ENCODE measurements around the gene NCOA7. TPM values are rescaled to one million over a fixed set of nuclear protein-coding genes. Genes with fewer than 3 reads are reported as not detected.

Gene NCOA7
- total RNA-seq, 4 donors from 2014 or later, result 16.7 to 28.3 (median 21.2) TPM

DNA sequence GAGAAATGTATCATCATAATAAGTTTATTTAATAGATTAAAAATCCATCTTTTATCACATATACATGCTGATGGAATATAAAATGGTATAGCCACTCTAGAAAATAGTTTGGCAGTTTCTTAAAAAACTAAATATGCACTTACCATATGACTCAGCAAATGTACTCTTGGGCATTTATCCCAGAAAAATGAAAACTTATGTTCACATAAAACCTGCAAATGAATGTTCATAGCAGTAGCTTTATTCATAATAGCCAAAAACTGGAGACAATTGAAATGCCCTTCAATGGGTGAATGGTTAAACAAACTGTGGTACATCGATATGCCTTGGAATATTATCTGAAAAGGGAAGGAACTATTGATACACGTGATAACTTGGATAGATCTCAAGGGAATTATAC is 6.4 kb upstream of the NCOA7 start:
- no peak overlapping the region for H3K4me3 ChIP-seq
- in situ Hi-C loops (cut with MboI; ENCODE audit: low pct_ligation_motif_present in 1 of 4, low pct_unique_long_range_greater_than_20kb in 1 of 4, low sequenced_read_pairs in 3 of 4), result loop anchor here (10.0 to 25.0 kb wide), 3 partner anchors 170 to 190 kb away; partner anchors contain the start of gene HINT3 (in 3 of the 4)
- no peaks in the 10 kb centered on the region for H3K9me3 ChIP-seq
- TF ChIP-seq, protein P1, sequence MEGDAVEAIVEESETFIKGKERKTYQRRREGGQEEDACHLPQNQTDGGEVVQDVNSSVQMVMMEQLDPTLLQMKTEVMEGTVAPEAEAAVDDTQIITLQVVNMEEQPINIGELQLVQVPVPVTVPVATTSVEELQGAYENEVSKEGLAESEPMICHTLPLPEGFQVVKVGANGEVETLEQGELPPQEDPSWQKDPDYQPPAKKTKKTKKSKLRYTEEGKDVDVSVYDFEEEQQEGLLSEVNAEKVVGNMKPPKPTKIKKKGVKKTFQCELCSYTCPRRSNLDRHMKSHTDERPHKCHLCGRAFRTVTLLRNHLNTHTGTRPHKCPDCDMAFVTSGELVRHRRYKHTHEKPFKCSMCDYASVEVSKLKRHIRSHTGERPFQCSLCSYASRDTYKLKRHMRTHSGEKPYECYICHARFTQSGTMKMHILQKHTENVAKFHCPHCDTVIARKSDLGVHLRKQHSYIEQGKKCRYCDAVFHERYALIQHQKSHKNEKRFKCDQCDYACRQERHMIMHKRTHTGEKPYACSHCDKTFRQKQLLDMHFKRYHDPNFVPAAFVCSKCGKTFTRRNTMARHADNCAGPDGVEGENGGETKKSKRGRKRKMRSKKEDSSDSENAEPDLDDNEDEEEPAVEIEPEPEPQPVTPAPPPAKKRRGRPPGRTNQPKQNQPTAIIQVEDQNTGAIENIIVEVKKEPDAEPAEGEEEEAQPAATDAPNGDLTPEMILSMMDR (IDR thresholded peaks at IDR 0.05), result no peak
- TF ChIP-seq EP300 (IDR thresholded peaks at IDR 0.05; ENCODE audit: low read depth), result no peak
- no peak for TF ChIP-seq POLR2A (IDR thresholded peaks at IDR 0.05)
- no peak for TF ChIP-seq POLR2AphosphoS5 (IDR thresholded peaks at IDR 0.05)
- H3K36me3 ChIP-seq, result no peaks in the 10 kb centered on the region
- DNase-seq, result no peak
- no peak overlapping the region for H3K27ac ChIP-seq
- intact Hi-C loops (cut with DNase I; ENCODE audit: low total_unique reads), result loop anchor here (10.0 kb wide), 2 partner anchors 170 to 1480 kb away; partner anchors contain the start of genes HINT3 and RNF146
- peaks cover 6 to 17% (median 10%) of the 10 kb centered on the region in 4 donors for H3K4me1 ChIP-seq
- WGBS, 2 donors (ENCODE audit: low coverage in 1 of 2), result 68 to 79% methylated on average over 2 of the region's 2 CpGs
- no peaks in the 10 kb centered on the region for H3K27me3 ChIP-seq

DNA sequence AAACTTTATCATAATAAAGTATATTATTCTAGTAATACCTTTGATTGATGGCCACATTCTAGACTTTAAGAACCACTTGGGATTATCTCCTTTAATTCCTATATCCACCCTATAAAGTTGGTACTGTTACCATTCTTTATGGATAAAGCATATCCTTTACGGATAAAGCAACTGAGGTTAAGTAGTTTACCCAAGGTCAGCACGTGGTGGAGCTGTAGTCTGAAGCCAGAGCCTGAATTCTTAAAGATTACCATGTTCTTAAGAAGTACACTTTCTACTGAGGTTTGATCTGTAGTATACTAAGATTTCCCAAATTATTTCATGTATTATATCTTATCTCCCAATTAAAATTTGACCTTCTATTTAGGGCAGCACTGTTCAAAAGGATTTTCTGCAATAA is 3.0 kb upstream of the NCOA7 start:
- 31 to 44% methylated on average over 2 of the region's 2 CpGs for WGBS, 2 donors (ENCODE audit: low coverage in 1 of 2)
- H3K9me3 ChIP-seq, result no peaks in the 10 kb centered on the region
- in situ Hi-C loops (cut with MboI; ENCODE audit: low pct_ligation_motif_present in 1 of 4, low pct_unique_long_range_greater_than_20kb in 1 of 4, low sequenced_read_pairs in 3 of 4) (loop anchor here (10.0 to 25.0 kb wide), 3 partner anchors 167 to 187 kb away; partner anchors contain the start of gene HINT3 (in 3 of the 4)), intact Hi-C loops (cut with DNase I; ENCODE audit: low total_unique reads) (loop anchor here (10.0 kb wide), 2 partner anchors 167 to 1477 kb away; partner anchors contain the start of genes HINT3 and RNF146)
- DNase-seq, result no peak
- H3K36me3 ChIP-seq, result no peaks in the 10 kb centered on the region
- no peaks in the 10 kb centered on the region for H3K27me3 ChIP-seq
- TF ChIP-seq POLR2A (IDR thresholded peaks at IDR 0.05) (no peak), POLR2AphosphoS5 (IDR thresholded peaks at IDR 0.05) (no peak), EP300 (IDR thresholded peaks at IDR 0.05; ENCODE audit: low read depth) (no peak)
- TF ChIP-seq, protein P1 (IDR thresholded peaks at IDR 0.05), result no peak
- H3K4me1 ChIP-seq, result peaks cover 12 to 20% (median 13%) of the 10 kb centered on the region in 4 donors
- H3K4me3 ChIP-seq, result no peak overlapping the region
- H3K27ac ChIP-seq, result no peak overlapping the region

DNA sequence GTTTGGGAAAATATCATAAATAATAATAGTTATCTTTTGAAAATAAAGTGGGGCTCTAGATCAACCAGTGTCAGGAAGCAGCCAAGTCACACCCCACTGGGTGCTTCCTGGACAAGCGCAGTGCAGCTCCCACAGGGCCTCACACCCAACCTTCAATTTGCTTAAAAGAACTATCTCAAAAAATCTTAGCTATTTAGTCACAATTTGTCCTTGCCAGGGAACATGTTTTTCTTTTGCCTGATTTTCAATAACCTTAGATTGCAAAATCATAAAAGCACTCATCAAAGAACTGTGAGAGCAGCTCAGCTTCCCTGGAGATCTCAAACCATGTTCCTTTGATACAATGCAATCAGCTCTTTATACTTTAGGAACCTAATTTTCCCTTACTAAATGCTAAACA is 1.6 kb upstream of the NCOA7 start:
- no peak for DNase-seq
- intact Hi-C loops (cut with DNase I; ENCODE audit: low total_unique reads) (loop anchor here (10.0 kb wide), 2 partner anchors 166 to 1476 kb away; partner anchors contain the start of genes HINT3 and RNF146), in situ Hi-C loops (cut with MboI; ENCODE audit: low pct_ligation_motif_present in 1 of 4, low pct_unique_long_range_greater_than_20kb in 1 of 4, low sequenced_read_pairs in 3 of 4) (loop anchor here (10.0 to 25.0 kb wide), 3 partner anchors 166 to 186 kb away; partner anchors contain the start of gene HINT3 (in 3 of the 4))
- Histone ChIP-seq H3K4me3 (no peak overlapping the region), H3K9me3 (no peaks in the 10 kb centered on the region), H3K27me3 (no peaks in the 10 kb centered on the region), H3K4me1 (peaks cover 12 to 20% (median 13%) of the 10 kb centered on the region in 4 donors), H3K36me3 (no peaks in the 10 kb centered on the region), H3K27ac (peak overlapping the region; percentile 94 to 98 (median 98))
- 32 to 67% methylated on average over 1 of the region's 1 CpG for WGBS, 2 donors (ENCODE audit: low coverage in 1 of 2)
- TF ChIP-seq POLR2AphosphoS5 (IDR thresholded peaks at IDR 0.05), result no peak
- TF ChIP-seq, protein P1 (IDR thresholded peaks at IDR 0.05), result no peak
- no peak for TF ChIP-seq POLR2A (IDR thresholded peaks at IDR 0.05)

DNA sequence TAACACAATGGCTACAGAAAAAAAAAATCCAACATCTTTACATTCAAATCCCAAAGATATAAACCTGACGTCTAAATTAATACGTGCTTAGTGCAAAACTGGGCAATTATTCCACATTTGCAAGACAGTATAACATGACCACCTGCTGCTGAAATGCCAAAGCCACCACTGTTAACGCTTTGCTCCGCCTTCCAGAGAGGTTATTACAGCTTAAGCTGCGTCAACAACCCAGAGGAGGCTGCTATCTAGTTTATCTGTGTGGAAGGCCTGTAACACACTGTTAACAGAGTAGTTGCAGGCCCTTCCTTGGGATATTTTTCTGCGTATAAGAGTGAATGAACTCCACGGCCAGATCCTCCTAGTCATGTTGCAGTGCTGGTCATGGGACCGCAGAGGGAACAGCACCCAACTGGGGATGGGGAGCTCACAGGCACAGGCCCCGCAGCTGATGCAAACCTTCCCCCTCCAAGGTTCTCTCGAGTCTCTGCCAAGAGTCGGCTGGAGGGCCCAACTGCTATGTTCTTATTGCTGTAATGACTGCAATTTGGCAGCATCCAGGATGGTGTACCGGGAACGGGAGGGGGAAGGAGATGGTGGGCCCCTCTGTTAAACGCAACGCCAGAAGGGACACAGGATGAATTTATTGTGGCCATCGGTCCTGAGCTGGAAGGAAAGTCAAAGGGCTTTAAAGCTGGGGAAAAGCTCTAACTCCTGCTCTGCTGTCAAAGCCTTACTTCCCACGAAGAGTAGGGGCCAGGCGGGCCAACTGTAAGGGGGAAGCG is 993 bp upstream of the NCOA7 start:
- no peaks in the 10 kb centered on the region for H3K9me3 ChIP-seq
- H3K36me3 ChIP-seq, result no peaks in the 10 kb centered on the region
- WGBS, 2 donors (ENCODE audit: low coverage in 1 of 2), result 9 to 29% methylated on average over 7 to 19 of the region's 19 CpGs
- in situ Hi-C loops (cut with MboI; ENCODE audit: low pct_ligation_motif_present in 1 of 4, low pct_unique_long_range_greater_than_20kb in 1 of 4, low sequenced_read_pairs in 3 of 4), result loop anchor here (10.0 to 25.0 kb wide), 3 partner anchors 165 to 185 kb away; partner anchors contain the start of gene HINT3 (in 3 of the 4)
- peak overlapping the region; percentile 61 to 85 (median 74) for H3K4me3 ChIP-seq
- DNase-seq, result peak; percentile 58
- no peaks in the 10 kb centered on the region for H3K27me3 ChIP-seq
- intact Hi-C loops (cut with DNase I; ENCODE audit: low total_unique reads), result loop anchor here (10.0 kb wide), 2 partner anchors 165 to 1475 kb away; partner anchors contain the start of genes HINT3 and RNF146
- TF ChIP-seq POLR2AphosphoS5 (IDR thresholded peaks at IDR 0.05), result peak; percentile 12 to 45 (median 32)
- peak; percentile 27 for TF ChIP-seq POLR2A (IDR thresholded peaks at IDR 0.05)
- TF ChIP-seq EP300 (IDR thresholded peaks at IDR 0.05; ENCODE audit: low read depth), result no peak
- TF ChIP-seq, protein P1 (IDR thresholded peaks at IDR 0.05), result no peak
- peak overlapping the region; percentile 94 to 98 (median 98) for H3K27ac ChIP-seq
- peaks cover 12 to 20% (median 13%) of the 10 kb centered on the region in 4 donors for H3K4me1 ChIP-seq
